H1 (cell line): ENCODE results near the gene TDRD9. TPM values are rescaled to one million over a fixed set of nuclear protein-coding genes. Genes with fewer than 3 reads are reported as not detected.

Experiments
- CTCF ChIA-PET: fragments of 300-600 bp; sonication (Branson Sonifier 250); formaldehyde crosslinking; loops from one replicate; lab custom pipeline; 2021; ENCODE audit not compliant: partially characterized antibody; lab: Charles Lee
- POLR2A ChIA-PET: fragments of 300-600 bp; sonication (Branson Sonifier 250); formaldehyde crosslinking; loops from one replicate; lab custom pipeline; 2021; ENCODE audit warnings: inconsistent platforms; ENCODE audit not compliant: partially characterized antibody; lab: Charles Lee
- DNase-seq, 2 experiments: peaks; one replicate each; pipeline versions ENCODE4 v3.0.0 to v3.0.0-alpha.2; 2010 to 2022; ENCODE audit warnings: low spot score in 2 of 2, low read depth in 1 of 2, mixed read lengths in 1 of 2
- FAIRE-seq: peaks from 2 replicates; lab custom pipeline; 2011; peaks lifted over from hg19 to GRCh38; lab: Jason Lieb, UNC
- H2AFZ ChIP-seq: 2 replicates; pipeline ENCODE4 v1.8.1; 2012; ENCODE audit warnings: low read length, inconsistent platforms
- H2AK5ac ChIP-seq: 2 replicates; pipeline ENCODE4 v1.6.1; 2013; ENCODE audit warnings: low read depth, low read length
- H2BK120ac ChIP-seq: replicated peaks from 2 replicates; pipeline ENCODE3; 2013; ENCODE audit warnings: low read depth, low read length, inconsistent platforms
- H2BK12ac ChIP-seq: 2 replicates; pipeline ENCODE4 v1.6.1; 2013; ENCODE audit warnings: low read depth, low read length
- H2BK15ac ChIP-seq: 2 replicates; pipeline ENCODE4 v1.6.1; 2013; ENCODE audit warnings: low read length
- H2BK20ac ChIP-seq: 2 replicates; pipeline ENCODE4 v1.6.1; 2013; ENCODE audit warnings: low read length
- H2BK5ac ChIP-seq: 2 replicates; pipeline ENCODE4 v1.6.1; 2013; ENCODE audit warnings: low read depth, low read length
- H3K14ac ChIP-seq: 2 replicates; pipeline ENCODE4 v1.6.1; 2013; ENCODE audit warnings: inconsistent platforms; ENCODE audit not compliant: insufficient read length
- H3K18ac ChIP-seq: 2 replicates; pipeline ENCODE4 v1.6.1; 2013; ENCODE audit warnings: low read length; ENCODE audit errors: extremely low read depth
- H3K23ac ChIP-seq: 2 replicates; pipeline ENCODE4 v1.6.1; 2013; ENCODE audit warnings: inconsistent platforms; ENCODE audit not compliant: insufficient read length
- H3K23me2 ChIP-seq: 2 replicates; pipeline ENCODE4 v1.6.1; 2013; ENCODE audit warnings: low read depth, low read length
- H3K27ac ChIP-seq: 2 replicates; pipeline ENCODE4 v1.6.1; 2011; ENCODE audit warnings: low read depth, low read length, inconsistent platforms
- H3K27me3 ChIP-seq, 4 experiments: replicated peaks in 1 of 4; 1 replicate in 1 of 4; 2 replicates in 3 of 4; pipeline versions ENCODE4 v1.6.1 to v1.8.1; 2011 to 2013; ENCODE audit warnings: low read length in 3 of 4, mild to moderate bottlenecking in 3 of 4, inconsistent platforms in 2 of 4, mixed read lengths in 2 of 4, moderate library complexity in 1 of 4; ENCODE audit not compliant: control insufficient read depth in 3 of 4, insufficient read depth in 3 of 4; ENCODE audit errors: extremely low read depth in 1 of 4
- H3K36me3 ChIP-seq, 4 experiments: 2 replicates each; pipeline versions ENCODE4 v1.6.1 to v1.8.1; 2011 to 2013; ENCODE audit warnings: mild to moderate bottlenecking in 4 of 4, low read length in 3 of 4, moderate library complexity in 2 of 4, control low read depth in 1 of 4, inconsistent platforms in 1 of 4; ENCODE audit not compliant: insufficient read depth in 4 of 4, control insufficient read depth in 2 of 4
- H3K4ac ChIP-seq: replicated peaks from 2 replicates; pipeline ENCODE3; 2013; ENCODE audit warnings: low read length, low read depth, mixed read lengths, inconsistent platforms; ENCODE audit not compliant: insufficient read length
- H3K4me1 ChIP-seq, 4 experiments: replicated peaks in 1 of 4; 1 replicate in 1 of 4; 2 replicates in 3 of 4; pipeline versions ENCODE4 v1.6.1 to v1.8.1; 2011 to 2013; ENCODE audit warnings: low read length in 3 of 4, inconsistent platforms in 2 of 4, mixed read lengths in 1 of 4; ENCODE audit not compliant: insufficient read depth in 4 of 4, control insufficient read depth in 3 of 4
- H3K4me2 ChIP-seq, 2 experiments: 2 replicates each; pipeline versions ENCODE4 v1.6.1 to v1.8.1; 2011 to 2013; ENCODE audit warnings: low read depth in 2 of 2, low read length in 2 of 2, control low read depth in 1 of 2, inconsistent platforms in 1 of 2, mild to moderate bottlenecking in 1 of 2; ENCODE audit not compliant: insufficient read depth in 1 of 2
- H3K4me3 ChIP-seq, 4 experiments: fragments of 200-600, 300-600 bp in 1 of 4; sonication (generic), shearing (Covaris generic), sonication (Bioruptor Twin) in 1 of 4; 2 replicates each; pipeline versions ENCODE4 v1.5.1 to v1.8.1; 2011 to 2016; ENCODE audit warnings: low read length in 4 of 4, low read depth in 3 of 4, control low read depth in 2 of 4, inconsistent platforms in 2 of 4, mild to moderate bottlenecking in 2 of 4, mixed read lengths in 1 of 4, moderate library complexity in 1 of 4; ENCODE audit not compliant: insufficient read depth in 2 of 4; ENCODE audit errors: extremely low read depth in 1 of 4
- H3K56ac ChIP-seq: replicated peaks from 2 replicates; pipeline ENCODE3; 2013; ENCODE audit warnings: low read depth, mild to moderate bottlenecking, mixed read lengths, low read length, inconsistent platforms; ENCODE audit not compliant: insufficient read length
- H3K79me1 ChIP-seq: 2 replicates; pipeline ENCODE4 v1.6.1; 2013; ENCODE audit warnings: low read depth, low read length, control low read depth
- H3K79me2 ChIP-seq, 2 experiments: 2 replicates each; pipeline versions ENCODE4 v1.6.1 to v1.8.1; 2012 to 2013; ENCODE audit warnings: low read length in 2 of 2, mild to moderate bottlenecking in 2 of 2, inconsistent platforms in 1 of 2; ENCODE audit not compliant: insufficient read depth in 2 of 2, control insufficient read depth in 1 of 2
- H3K9ac ChIP-seq, 4 experiments: replicated peaks in 1 of 4; 1 replicate in 1 of 4; 2 replicates in 3 of 4; pipeline versions ENCODE4 v1.6.1 to v1.8.1; 2011 to 2013; ENCODE audit warnings: low read depth in 3 of 4, low read length in 3 of 4, control low read depth in 2 of 4, mild to moderate bottlenecking in 2 of 4, moderate library complexity in 2 of 4, inconsistent platforms in 1 of 4; ENCODE audit errors: extremely low read depth in 1 of 4
- H3K9me3 ChIP-seq, 2 experiments: 2 replicates each; pipeline versions ENCODE4 v1.6.1 to v1.8.1; 2012 to 2013; ENCODE audit warnings: mild to moderate bottlenecking in 2 of 2, moderate library complexity in 2 of 2, control low read depth in 1 of 2, inconsistent platforms in 1 of 2, low read depth in 1 of 2, low read length in 1 of 2, mixed read lengths in 1 of 2; ENCODE audit not compliant: insufficient read depth in 2 of 2
- H4K20me1 ChIP-seq, 2 experiments: replicated peaks in 1 of 2; 2 replicates each; pipeline versions ENCODE3 to v1.8.1; 2011 to 2013; ENCODE audit warnings: inconsistent platforms in 2 of 2, low read length in 2 of 2, mild to moderate bottlenecking in 1 of 2; ENCODE audit not compliant: insufficient read depth in 2 of 2, control insufficient read depth in 1 of 2
- H4K5ac ChIP-seq: 2 replicates; pipeline ENCODE4 v1.6.1; 2013; ENCODE audit warnings: low read length, low read depth, mixed read lengths, inconsistent platforms; ENCODE audit not compliant: insufficient read length
- H4K8ac ChIP-seq: 2 replicates; pipeline ENCODE4 v1.8.0; 2013; ENCODE audit warnings: mild to moderate bottlenecking, moderate library complexity, low read length, inconsistent platforms; ENCODE audit not compliant: insufficient read depth; ENCODE audit errors: extremely low read depth
- H4K91ac ChIP-seq: replicated peaks from 2 replicates; pipeline ENCODE3; 2013; ENCODE audit warnings: low read length, mixed read lengths, inconsistent platforms; ENCODE audit not compliant: insufficient read length
- BACH1 ChIP-seq: IDR thresholded peaks from 2 replicates; pipeline ENCODE4 v1.6.1; 2012; ENCODE audit warnings: low read length, improper control_type of control experiment
- CEBPB ChIP-seq: IDR thresholded peaks from 2 replicates; pipeline ENCODE4 v1.6.1; 2012; ENCODE audit warnings: low read depth, low read length
- EZH2 ChIP-seq: fragments of 200-600 bp; sonication (generic); IDR thresholded peaks from 2 replicates; pipeline ENCODE4 v1.7.1; 2012; ENCODE audit warnings: low read depth, mild to moderate bottlenecking, moderate library complexity, low read length, inconsistent platforms; ENCODE audit not compliant: severe bottlenecking
- FOSL1 ChIP-seq: IDR thresholded peaks from 2 replicates; pipeline ENCODE4 v1.6.1; 2011; ENCODE audit warnings: mild to moderate bottlenecking, low read depth, low read length, moderate library complexity; ENCODE audit not compliant: insufficient read depth
- GABPA ChIP-seq: IDR thresholded peaks from 2 replicates; pipeline ENCODE4 v1.6.1; 2011; ENCODE audit warnings: mild to moderate bottlenecking, low read length, moderate library complexity, borderline replicate concordance; ENCODE audit not compliant: insufficient read depth
- NANOG ChIP-seq: IDR thresholded peaks from 2 replicates; pipeline ENCODE4 v1.6.1; 2011; ENCODE audit warnings: low read length, low read depth, mild to moderate bottlenecking, inconsistent platforms; ENCODE audit not compliant: insufficient read depth, poor library complexity, severe bottlenecking
- POLR2A ChIP-seq, 2 experiments: IDR thresholded peaks; 1 replicate in 1 of 2; 2 replicates in 1 of 2; pipeline ENCODE4 v1.6.1; 2011; ENCODE audit warnings: low read depth in 2 of 2, low read length in 2 of 2, mild to moderate bottlenecking in 2 of 2; ENCODE audit errors: control extremely low read depth in 1 of 2
- POLR2AphosphoS5 ChIP-seq: IDR thresholded peaks from 2 replicates; pipeline ENCODE4 v1.6.1; 2011; ENCODE audit warnings: low read depth, low read length
- RXRA ChIP-seq: IDR thresholded peaks from 2 replicates; pipeline ENCODE4 v1.6.1; 2011; ENCODE audit warnings: low read depth, mild to moderate bottlenecking, low read length, moderate library complexity; ENCODE audit not compliant: insufficient read depth
- SUZ12 ChIP-seq: fragments of 200-600 bp; sonication (generic); IDR thresholded peaks from 2 replicates; pipeline ENCODE4 v1.6.1; 2012; ENCODE audit warnings: mild to moderate bottlenecking, inconsistent platforms, low read length, moderate library complexity, mixed read lengths
- WGBS, 2 experiments: shearing (Covaris generic) in 1 of 2; methylation state at CpG; one replicate each; pipeline versions ENCODE4 v1.1.6 to v1.1.7; 2013 to 2015; ENCODE audit warnings: low lambda C conversion rate in 2 of 2, mixed read lengths in 2 of 2, inconsistent platforms in 1 of 2, low coverage in 1 of 2, missing lambda C conversion rate in 1 of 2; ENCODE audit not compliant: insufficient replicate concordance in 2 of 2, insufficient coverage in 1 of 2, insufficient read length in 1 of 2; ENCODE audit errors: extremely low coverage in 1 of 2, missing lambda C conversion rate in 1 of 2; 5-methylcytosine and 5-hydroxymethylcytosine counted together
- polyA plus RNA-seq, 7 experiments: library from polyadenylated mRNA; depleted of rRNA in 3 of 7; stranded (reverse) in 5 of 7; unstranded in 2 of 7; fragments of >200 nt in 5 of 7; fragments of 200-250 nt in 2 of 7; gene quantifications; 1 replicate in 5 of 7; 2 replicates in 1 of 7; 4 replicates in 1 of 7; pipeline versions ENCODE4 v1.2.1 to v1.2.3, GENCODE V29; 2011 to 2013; ENCODE audit warnings: missing spikeins in 2 of 7, mixed read lengths in 2 of 7
- total RNA-seq: library from RNA; stranded (reverse); fragmentation: NEBNext Ultra II Directional; extraction: Animal tissue kit (Norgen Biotek cat#: 25700); gene quantifications from 2 replicates; pipeline ENCODE4 v1.2.1, GENCODE V29; 2021
- TF ChIP-seq, protein P1 (sequence below): IDR thresholded peaks from 2 replicates; pipeline ENCODE4 v1.6.1; 2011; ENCODE audit warnings: low read depth, mild to moderate bottlenecking, low read length; ENCODE audit not compliant: insufficient read depth

Gene TDRD9
- total and polyA plus RNA-seq, 2 of the 8 experiments (the other 6 are each of a cell fraction or from before 2014, with no cell fraction given) = not detected

DNA sequence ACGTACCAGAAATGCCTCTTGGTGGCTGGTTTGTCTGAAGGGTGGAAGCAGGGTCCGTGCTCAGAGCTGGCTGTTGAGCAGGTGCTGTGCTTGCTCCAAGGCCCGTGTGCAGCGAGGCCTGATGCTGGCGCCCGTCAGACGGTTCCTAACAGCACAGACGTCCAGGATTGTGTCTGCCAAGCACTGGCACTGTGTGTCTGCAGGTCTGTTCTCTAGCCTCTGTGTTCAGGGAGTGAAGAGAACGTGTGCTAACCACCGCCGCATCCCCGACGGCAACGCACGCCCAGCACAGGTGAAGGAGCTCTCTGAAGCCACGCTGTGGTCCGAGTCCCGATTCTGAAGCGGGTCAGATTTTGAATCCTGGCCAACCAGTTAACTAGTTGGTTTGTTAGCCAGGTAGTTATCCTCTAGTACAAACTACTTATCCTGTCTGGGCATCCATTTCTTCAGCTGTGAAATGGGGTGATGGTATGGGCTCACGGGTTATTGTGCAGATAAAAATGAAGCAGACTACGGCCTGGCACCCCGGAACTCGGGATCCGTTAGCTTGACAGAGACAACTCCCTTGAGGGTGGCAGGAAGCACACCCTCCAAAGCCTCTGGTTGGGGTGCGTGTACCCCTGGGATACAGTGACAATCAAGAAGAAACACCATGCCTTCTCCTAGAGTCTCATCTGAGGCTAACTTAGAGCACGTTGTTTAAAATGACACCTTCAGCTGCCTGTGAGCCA, 18.6 kb upstream of the TDRD9 start:
- H4K20me1 ChIP-seq = no peaks in the 10 kb centered on the region
- H3K56ac ChIP-seq = no peak overlapping the region
- no peaks in the 10 kb centered on the region for H3K27me3 ChIP-seq
- WGBS, 2 experiments = 92% methylated on average over 26 of the region's 26 CpGs; no CpG with 5 or more reads in 1 of the 2 experiments
- peak overlapping the region; percentile 78 for H3K18ac ChIP-seq
- no peak overlapping the region for H3K23ac ChIP-seq
- no peaks in the 10 kb centered on the region for H3K79me1 ChIP-seq
- FAIRE-seq (no peak), DNase-seq (no peak)
- H2BK20ac ChIP-seq = no peak overlapping the region
- H2AK5ac ChIP-seq = 0 out of 2 replicates have a peak overlapping the region, but pooled peaks have one; percentile 86
- H3K9ac ChIP-seq = no peak overlapping the region; a peak in 1 of 7 replicates
- peak overlapping the region; percentile 66 for H4K91ac ChIP-seq
- no peak overlapping the region for H3K4ac ChIP-seq
- ChIA-PET CTCF (interaction anchor here (0.5 to 12.0 kb wide), 40 partner anchors 9 to 691 kb away, joined by 3 to 180 read pairs (median 4); partner anchors contain the start of genes RD3L and TDRD9), POLR2A (interaction anchor here (1.1 to 1.8 kb wide), 5 partner anchors 9 to 101 kb away, joined by 3 to 7 read pairs (median 5); a partner anchor contains a TSS)
- peak overlapping the region in 1 of 4 experiments; percentile 23; a peak in 2 of 8 replicates for H3K4me3 ChIP-seq
- no peak overlapping the region; the same call in 1 of the 2 replicates for H2BK5ac ChIP-seq
- peak overlapping the region; percentile 21 to 59; a peak in 3 of 4 replicates for H3K4me2 ChIP-seq
- no peak overlapping the region for H3K27ac ChIP-seq
- H4K8ac ChIP-seq = 0 out of 2 replicates have a peak overlapping the region, but pooled peaks have one; percentile 7
- H2AFZ ChIP-seq = peak overlapping the region; percentile 68
- H4K5ac ChIP-seq = peak overlapping the region; percentile 39
- peaks cover 7 to 26% (median 10%) of the 10 kb centered on the region in 4 experiments for H3K36me3 ChIP-seq
- H3K23me2 ChIP-seq = no peaks in the 10 kb centered on the region
- no peaks in the 10 kb centered on the region for H3K79me2 ChIP-seq
- H3K4me1 ChIP-seq = peaks cover 0 to 5% (median 3%) of the 10 kb centered on the region in 4 experiments; a peak in 5 of 7 replicates
- H2BK120ac ChIP-seq = peak overlapping the region; percentile 59
- H2BK15ac ChIP-seq = no peak overlapping the region; the same call in 1 of the 2 replicates
- H3K9me3 ChIP-seq = no peaks in the 10 kb centered on the region
- H3K14ac ChIP-seq = no peak overlapping the region
- no peak overlapping the region for H2BK12ac ChIP-seq
- TF ChIP-seq BACH1 = no peak
- no peak for TF ChIP-seq EZH2
- no peak for TF ChIP-seq FOSL1
- TF ChIP-seq CEBPB = no peak
- TF ChIP-seq POLR2A (IDR thresholded peaks at IDR 0.05; ENCODE audit: control extremely low read depth in 1 of 2, low read depth in 2 of 2, low read length in 2 of 2) = no peak
- no peak for TF ChIP-seq NANOG
- TF ChIP-seq, protein P1, sequence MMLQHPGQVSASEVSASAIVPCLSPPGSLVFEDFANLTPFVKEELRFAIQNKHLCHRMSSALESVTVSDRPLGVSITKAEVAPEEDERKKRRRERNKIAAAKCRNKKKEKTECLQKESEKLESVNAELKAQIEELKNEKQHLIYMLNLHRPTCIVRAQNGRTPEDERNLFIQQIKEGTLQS = no peak
- no peak for TF ChIP-seq GABPA
- no peak for TF ChIP-seq POLR2AphosphoS5
- TF ChIP-seq SUZ12 = no peak
- TF ChIP-seq RXRA = no peak
